Panc1 (cell line): ENCODE data around the gene ING4.

Source experiments
- CTCF ChIP-seq: fragments of 450-650 bp; IDR thresholded peaks from 2 replicates; pipeline ENCODE4 v1.5.1; 2017; ENCODE audit warnings: mild to moderate bottlenecking
- POLR2AphosphoS5 ChIP-seq: IDR thresholded peaks from 2 replicates; pipeline ENCODE4 v1.6.1; 2012; ENCODE audit warnings: mild to moderate bottlenecking, low read depth, low read length, moderate library complexity

- TF ChIP-seq POLR2AphosphoS5 (no peak), CTCF (no peak)
These were observed 28.6 kb upstream of the ING4 start for GRCh38 chr12:6691473-6691872.
